GM15510 (cell line): ENCODE results near the gene RPS14.
A peak's percentile ranks its signal among the peaks of the same experiment; 100 is the strongest.

Experiments used
- POLR2A ChIP-seq: IDR thresholded peaks from 3 replicates; pipeline ENCODE4 v1.6.1; 2011; ENCODE audit warnings: borderline replicate concordance; ENCODE audit not compliant: insufficient read length; ENCODE audit errors: extremely low read depth

Gene RPS14

GRCh38 chr5:150404121-150404520 is 45.4 kb downstream of the RPS14 start:
- no peak for TF ChIP-seq POLR2A

- peak; percentile 59 for TF ChIP-seq POLR2A
These were observed 46.6 kb downstream of the RPS14 start for GRCh38 chr5:150402901-150403342.

- no peak for TF ChIP-seq POLR2A
These were observed 47.2 kb downstream of the RPS14 start for GRCh38 chr5:150402229-150402773.

DNA sequence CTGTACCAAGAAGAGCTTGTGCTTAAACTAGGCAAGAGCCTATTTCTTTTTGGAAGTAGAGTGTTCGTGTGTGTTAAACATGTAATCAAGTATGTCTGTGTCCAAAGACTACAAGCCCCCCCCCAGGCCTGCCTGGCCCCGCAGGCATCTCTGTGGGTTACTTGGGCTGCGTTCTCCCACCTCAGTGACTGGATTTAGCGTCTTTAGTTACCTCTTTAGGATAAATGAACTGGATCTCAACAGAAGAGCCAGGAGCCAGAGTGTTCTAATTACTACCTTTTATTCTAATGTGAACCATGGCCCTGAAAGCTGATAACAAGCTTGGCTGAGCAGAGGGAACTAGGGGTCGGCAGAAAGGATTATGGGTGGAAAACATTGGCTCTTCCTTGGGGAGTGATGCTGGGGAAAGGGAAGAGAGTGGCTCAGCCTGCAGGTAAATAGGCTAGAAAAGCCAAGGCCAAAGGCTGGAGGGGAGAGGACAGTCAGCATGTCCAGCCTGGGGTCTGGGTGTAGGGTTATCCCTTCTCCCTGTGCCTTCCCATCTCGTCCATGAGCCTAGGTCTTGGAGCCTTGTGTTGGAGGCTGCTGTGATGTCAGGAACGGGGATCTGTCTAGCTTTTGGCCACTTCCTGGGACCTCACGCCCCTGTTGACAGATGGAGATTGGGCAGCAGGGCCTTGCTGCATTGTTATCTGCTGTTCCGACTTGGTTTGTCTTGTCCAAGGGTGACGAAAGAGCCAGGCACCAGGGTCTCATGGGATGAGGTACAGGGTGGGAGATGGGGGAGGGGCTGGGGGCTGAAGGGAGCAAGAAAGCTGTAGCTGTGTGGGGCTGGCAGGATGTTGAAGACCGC is 47.9 kb downstream of the RPS14 start:
- peak; percentile 50 for TF ChIP-seq POLR2A

DNA sequence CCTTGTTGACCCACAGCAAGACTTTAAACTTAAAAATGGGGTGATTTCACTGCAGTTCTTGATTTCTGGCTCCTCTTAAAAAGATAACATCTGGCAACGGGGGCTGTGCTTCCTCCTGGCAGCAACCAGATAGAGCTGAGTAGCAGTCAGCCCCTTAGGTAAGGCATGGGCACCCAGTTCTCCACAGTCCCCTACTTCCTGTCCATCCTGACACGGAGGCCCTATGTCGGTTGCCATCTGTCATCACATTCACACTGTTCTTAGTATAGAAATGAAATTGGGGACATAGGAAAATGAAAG is 48.5 kb downstream of the RPS14 start:
- TF ChIP-seq POLR2A, result peak; percentile 57

DNA sequence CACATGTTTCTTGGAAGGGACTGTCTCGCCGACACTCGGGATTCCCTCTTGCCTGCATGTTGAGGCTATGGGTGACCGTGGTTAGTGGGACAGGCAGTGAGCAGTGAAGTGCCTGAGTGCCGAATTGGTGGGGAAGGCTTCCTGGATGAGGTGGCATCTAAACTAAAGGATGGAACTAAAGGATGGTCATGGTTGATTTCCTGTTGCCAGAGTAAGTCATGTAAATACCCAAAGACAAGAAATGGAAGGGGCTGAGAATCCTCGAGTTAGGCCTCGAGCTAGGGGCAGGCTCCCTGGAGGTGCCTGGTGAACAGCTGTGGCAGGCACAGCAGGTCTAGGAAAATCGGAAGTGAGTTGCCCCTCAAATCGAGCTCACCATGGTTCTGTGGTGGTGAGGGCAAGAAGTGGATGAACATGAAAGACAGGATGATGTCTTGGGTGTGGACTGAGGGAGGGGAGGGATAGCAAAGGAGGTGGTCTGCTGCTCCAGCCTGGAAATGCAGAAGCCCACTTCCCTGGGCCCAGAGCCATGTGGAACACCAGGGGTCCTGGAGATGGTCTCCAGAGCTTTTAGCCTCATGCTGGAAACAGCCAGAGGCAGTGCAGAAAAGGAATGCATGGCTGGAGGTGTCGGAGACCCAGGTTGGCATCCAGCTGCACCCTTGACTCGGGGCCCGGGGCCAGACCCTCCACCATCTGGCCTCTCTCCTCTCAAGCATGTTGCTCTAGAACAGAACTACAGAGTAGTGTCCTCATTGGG is 49.0 kb downstream of the RPS14 start:
- peak; percentile 71 for TF ChIP-seq POLR2A

GRCh38 chr5:150399524-150400211 is 49.9 kb downstream of the RPS14 start:
- TF ChIP-seq POLR2A, result peak; percentile 28

DNA sequence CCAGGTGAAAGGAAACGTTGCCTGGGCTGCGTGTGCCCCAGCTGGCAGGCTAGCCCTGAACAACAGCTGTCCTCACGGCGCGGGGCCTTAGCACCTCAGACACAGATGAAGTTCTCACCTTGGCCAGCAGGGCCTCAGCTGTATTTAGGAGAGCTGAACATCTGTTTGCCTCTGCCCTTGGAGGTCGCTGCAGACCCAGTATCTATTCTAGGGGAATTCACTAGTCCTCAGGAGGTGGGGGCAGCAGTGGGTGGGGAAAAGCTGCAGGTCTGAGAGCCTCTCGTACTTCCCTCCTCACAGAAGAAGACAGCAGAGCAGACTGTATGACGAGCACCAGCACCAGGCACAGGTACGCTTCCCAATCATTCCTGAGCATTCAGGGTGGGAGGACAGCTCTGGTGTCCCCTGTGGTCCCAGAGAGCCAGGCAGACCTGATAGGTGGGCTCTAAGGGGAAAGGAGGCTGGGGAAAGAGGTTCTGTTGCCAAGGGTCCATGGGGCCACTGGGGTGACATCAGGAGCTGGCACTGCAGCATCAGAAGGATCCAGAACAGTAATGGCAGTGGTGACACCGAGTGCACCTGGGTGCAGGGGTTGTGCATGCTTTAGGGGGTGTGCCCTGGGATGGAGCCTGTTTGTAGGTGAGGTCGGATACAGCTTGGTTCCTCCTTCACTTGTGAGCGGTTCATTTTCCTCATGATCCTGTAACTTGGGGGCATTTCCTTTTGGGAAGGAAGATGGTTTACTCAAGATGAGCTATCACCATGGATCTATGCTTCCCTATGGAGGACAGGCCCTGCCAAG is 50.6 kb downstream of the RPS14 start:
- peak; percentile 21 for TF ChIP-seq POLR2A

GRCh38 chr5:150397782-150398721 is 51.5 kb downstream of the RPS14 start:
- no peak for TF ChIP-seq POLR2A

- no peak for TF ChIP-seq POLR2A
These were observed 52.3 kb downstream of the RPS14 start for GRCh38 chr5:150397146-150397781.

DNA sequence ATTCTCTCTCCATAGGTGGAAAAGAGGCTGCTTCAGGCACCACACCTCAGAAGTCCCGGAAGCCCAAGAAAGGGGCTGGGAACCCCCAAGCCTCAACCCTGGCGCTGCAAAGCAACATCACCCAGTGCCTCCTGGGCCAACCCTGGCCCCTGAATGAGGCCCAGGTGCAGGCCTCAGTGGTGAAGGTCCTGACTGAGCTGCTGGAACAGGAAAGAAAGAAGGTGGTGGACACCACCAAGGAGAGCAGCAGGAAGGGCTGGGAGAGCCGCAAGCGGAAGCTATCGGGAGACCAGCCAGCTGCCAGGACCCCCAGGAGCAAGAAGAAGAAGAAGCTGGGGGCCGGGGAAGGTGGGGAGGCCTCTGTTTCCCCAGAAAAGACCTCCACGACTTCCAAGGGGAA is 53.3 kb downstream of the RPS14 start:
- no peak for TF ChIP-seq POLR2A

DNA sequence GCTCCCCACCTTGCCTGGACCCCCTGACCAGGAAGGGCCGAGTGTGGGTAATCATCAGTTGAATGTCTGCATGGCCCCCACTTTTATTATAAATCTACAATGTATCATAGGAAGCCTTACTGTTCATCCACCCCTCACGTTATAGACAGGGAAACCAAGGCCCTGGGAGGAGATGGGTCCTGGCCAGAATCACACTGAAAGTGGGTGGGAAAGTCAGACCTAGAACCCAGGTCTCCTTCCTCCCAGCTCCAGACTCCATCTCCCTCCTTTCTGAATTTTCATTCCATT is 53.9 kb downstream of the RPS14 start:
- TF ChIP-seq POLR2A, result no peak
